Ishikawa (cell line): Measurements from ENCODE around the gene TP53TG5.

Source experiments
- CEBPB ChIP-seq: IDR thresholded peaks from 2 replicates; pipeline ENCODE4 v1.6.1; 2012
- CREB1 ChIP-seq: IDR thresholded peaks from 2 replicates; pipeline ENCODE4 v1.6.1; 2012; ENCODE audit warnings: low read depth
- EGR1 ChIP-seq: IDR thresholded peaks from 2 replicates; pipeline ENCODE4 v1.6.1; 2012
- EP300 ChIP-seq: IDR thresholded peaks from 2 replicates; pipeline ENCODE4 v1.6.1; 2012; ENCODE audit warnings: borderline replicate concordance
- FOXM1 ChIP-seq: IDR thresholded peaks from 2 replicates; pipeline ENCODE4 v1.6.1; 2012; ENCODE audit warnings: low read depth, borderline replicate concordance
- MAX ChIP-seq: IDR thresholded peaks from 2 replicates; pipeline ENCODE4 v1.6.1; 2012
- NFIC ChIP-seq: IDR thresholded peaks from 2 replicates; pipeline ENCODE4 v1.6.1; 2012
- RAD21 ChIP-seq: IDR thresholded peaks from 2 replicates; pipeline ENCODE4 v1.6.1; 2012; ENCODE audit warnings: low read depth
- REST ChIP-seq: IDR thresholded peaks from 2 replicates; pipeline ENCODE4 v1.6.1; 2012; ENCODE audit warnings: low read depth, mild to moderate bottlenecking
- TAF1 ChIP-seq: IDR thresholded peaks from 2 replicates; pipeline ENCODE4 v1.6.1; 2012; ENCODE audit warnings: low read depth, mild to moderate bottlenecking
- TCF12 ChIP-seq: IDR thresholded peaks from 2 replicates; pipeline ENCODE4 v1.6.1; 2012; ENCODE audit warnings: low read depth
- TEAD4 ChIP-seq: IDR thresholded peaks from 2 replicates; pipeline ENCODE4 v1.6.1; 2012
- USF1 ChIP-seq: IDR thresholded peaks from 2 replicates; pipeline ENCODE4 v1.6.1; 2012
- YY1 ChIP-seq: IDR thresholded peaks from 2 replicates; pipeline ENCODE4 v1.6.1; 2012; ENCODE audit warnings: low read depth
- ZBTB7A ChIP-seq: IDR thresholded peaks from 2 replicates; pipeline ENCODE4 v1.6.1; 2012; ENCODE audit warnings: low read depth

TP53TG5 gene

GRCh38 chr20:45341939-45342854 is 35.9 kb downstream of the TP53TG5 start:
- TF ChIP-seq TCF12: peak; percentile 52; the same call in 1 of the 2 replicates
- no peak for TF ChIP-seq CREB1
- peak; percentile 76 for TF ChIP-seq MAX
- no peak for TF ChIP-seq REST
- peak; percentile 55; the same call in 1 of the 2 replicates for TF ChIP-seq EP300
- peak; percentile 32; the same call in 1 of the 2 replicates for TF ChIP-seq FOXM1
- TF ChIP-seq CEBPB: no peak
- 0 out of 2 replicates have a peak, but pooled peaks have one; percentile 2 for TF ChIP-seq RAD21
- TF ChIP-seq TEAD4: peak; percentile 81
- TF ChIP-seq NFIC: no peak
- TF ChIP-seq EGR1: no peak
- peak; percentile 22; the same call in 1 of the 2 replicates for TF ChIP-seq ZBTB7A
- TF ChIP-seq USF1: peak; percentile 87
- no peak for TF ChIP-seq YY1
- TF ChIP-seq TAF1: no peak

- no peak for TF ChIP-seq RAD21
- TF ChIP-seq NFIC: 0 out of 2 replicates have a peak, but pooled peaks have one; percentile 12
- 0 out of 2 replicates have a peak, but pooled peaks have one; percentile 28 for TF ChIP-seq EGR1
- TF ChIP-seq FOXM1: peak; percentile 69
- no peak for TF ChIP-seq REST
- TF ChIP-seq MAX: 0 out of 2 replicates have a peak, but pooled peaks have one; percentile 3
- TF ChIP-seq TAF1: peak; percentile 36; the same call in 1 of the 2 replicates
- no peak for TF ChIP-seq USF1
- no peak for TF ChIP-seq TCF12
- no peak; the same call in 1 of the 2 replicates for TF ChIP-seq EP300
- TF ChIP-seq TEAD4: no peak
- no peak for TF ChIP-seq ZBTB7A
Observed at GRCh38 chr20:45341579-45341938, 36.6 kb downstream of the TP53TG5 start.

GRCh38 chr20:45340951-45341350 is 37.2 kb downstream of the TP53TG5 start:
- TF ChIP-seq REST: no peak
- peak; percentile 95 for TF ChIP-seq USF1
- no peak for TF ChIP-seq EGR1
- no peak for TF ChIP-seq YY1
- TF ChIP-seq EP300: no peak
- no peak for TF ChIP-seq RAD21
- TF ChIP-seq ZBTB7A: 0 out of 2 replicates have a peak, but pooled peaks have one; percentile 5
- no peak for TF ChIP-seq CREB1
- TF ChIP-seq NFIC: no peak
- TF ChIP-seq MAX: 0 out of 2 replicates have a peak, but pooled peaks have one; percentile 7
- no peak for TF ChIP-seq TAF1
- TF ChIP-seq TCF12: no peak
- no peak for TF ChIP-seq FOXM1
- no peak for TF ChIP-seq TEAD4
- TF ChIP-seq CEBPB: no peak
